HG02870 (cell line): ENCODE data around the gene CRHR2.

Experiments
- ATAC-seq: cut with Tn5 transposase; IDR thresholded peaks from one replicate; pipeline ENCODE4 v1.9.1; 2021; ENCODE audit warnings: mild to moderate bottlenecking, moderate library complexity; ENCODE audit not compliant: unreplicated experiment

CRHR2 gene

DNA sequence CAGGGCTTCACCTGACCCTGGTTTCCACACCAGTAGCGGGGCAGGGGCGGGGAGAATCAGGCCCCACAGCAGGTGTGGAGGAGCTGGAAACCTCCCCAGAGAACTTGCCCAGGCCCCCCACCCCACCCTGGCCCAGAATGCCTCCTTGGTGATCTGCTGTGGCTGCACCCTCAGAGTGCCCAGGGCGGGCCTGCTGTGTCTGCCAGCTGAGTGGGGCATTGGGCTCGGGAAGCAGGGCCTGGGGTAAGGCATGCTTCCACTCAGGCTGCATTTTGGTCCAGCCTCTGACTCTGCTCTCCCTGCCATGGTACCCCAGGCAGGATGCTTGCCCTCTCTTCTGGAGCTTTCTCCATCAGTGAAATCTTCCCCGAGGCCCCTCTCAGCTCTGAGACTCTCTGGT is 1.1 kb upstream of the CRHR2 start:
- ATAC-seq, result no peak

DNA sequence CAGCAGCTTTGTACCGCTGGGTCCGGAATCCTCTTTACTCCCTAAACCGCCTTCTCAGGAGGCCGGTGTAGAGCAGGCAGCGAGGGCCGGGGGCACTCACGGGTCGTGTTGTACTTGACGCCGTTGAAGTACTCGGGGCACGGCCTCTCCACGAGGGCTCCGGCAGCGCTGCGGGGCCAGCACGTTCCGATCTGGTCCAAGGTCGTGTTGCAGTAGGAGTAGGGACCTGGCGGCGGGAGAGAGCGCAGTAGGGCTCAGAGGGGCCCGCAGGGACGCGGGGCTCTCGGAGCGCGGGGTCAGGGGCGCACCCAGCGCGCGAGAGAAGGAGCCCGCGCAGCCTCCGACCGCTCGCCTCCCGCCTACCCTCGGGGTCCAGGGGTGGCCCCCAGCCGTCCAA is 443 bp downstream of the CRHR2 start:
- no peak for ATAC-seq

DNA sequence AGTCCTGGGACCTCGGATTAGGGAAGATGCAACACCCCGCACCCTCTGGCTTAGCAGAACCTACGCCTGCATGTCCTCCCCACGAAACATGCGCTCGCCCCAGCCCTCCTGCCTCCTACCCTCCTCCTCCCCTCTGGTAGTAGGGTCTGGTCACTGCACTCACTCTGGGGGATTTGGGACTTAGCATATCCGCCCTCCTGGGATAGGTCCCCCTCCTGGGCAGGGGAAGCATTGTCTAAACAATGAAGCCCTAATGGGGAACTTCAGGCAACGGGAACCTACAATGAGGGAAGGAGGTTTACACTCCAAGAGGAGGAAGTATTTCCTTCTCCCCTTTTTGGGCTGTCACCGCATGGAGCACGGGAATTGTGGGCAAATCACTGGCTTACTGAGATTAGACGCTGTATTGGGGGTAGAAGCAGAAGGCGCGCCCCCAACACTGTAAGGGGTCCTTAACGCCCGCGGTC is 892 bp downstream of the CRHR2 start:
- ATAC-seq, result no peak

DNA sequence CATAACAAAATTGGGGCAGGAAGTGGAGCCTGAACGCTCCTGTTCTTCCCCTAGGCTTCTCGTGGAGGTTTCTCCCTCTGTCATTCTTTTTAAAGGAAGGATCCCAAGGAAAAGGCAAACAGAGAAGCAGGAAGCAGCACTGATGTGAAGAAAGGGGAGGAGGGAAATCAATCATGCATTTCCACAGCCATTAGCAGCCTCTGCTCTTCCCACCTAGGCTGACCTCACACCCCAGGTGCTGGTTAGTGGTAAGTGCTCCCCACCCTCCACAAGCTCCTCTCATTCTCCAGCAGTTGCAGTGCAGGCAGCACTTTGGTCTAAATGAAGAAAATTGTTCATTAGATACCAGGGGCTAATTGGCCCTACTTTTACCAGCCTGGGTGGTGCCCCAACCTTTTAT is 2.6 kb downstream of the CRHR2 start:
- no peak for ATAC-seq

DNA sequence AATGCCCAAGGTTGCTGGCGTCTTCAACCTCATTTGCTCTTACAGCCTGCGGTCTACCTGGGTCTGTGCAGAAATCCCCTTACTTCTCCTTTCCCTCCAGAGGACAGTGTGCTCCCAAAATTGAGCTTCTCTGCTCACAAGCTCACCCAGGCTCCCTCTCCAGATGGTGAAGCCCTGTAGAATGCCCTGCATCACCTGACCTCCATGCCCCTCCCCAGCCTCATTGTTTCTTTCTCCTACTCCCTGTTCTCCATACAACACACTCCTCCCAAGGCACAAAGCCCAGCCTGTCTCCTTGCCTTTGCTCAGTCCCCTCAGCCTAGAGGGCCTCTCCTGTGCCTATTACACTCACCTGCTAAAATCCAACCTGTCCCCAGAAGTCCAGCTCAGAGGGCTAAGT is 3.5 kb downstream of the CRHR2 start:
- ATAC-seq, result no peak

DNA sequence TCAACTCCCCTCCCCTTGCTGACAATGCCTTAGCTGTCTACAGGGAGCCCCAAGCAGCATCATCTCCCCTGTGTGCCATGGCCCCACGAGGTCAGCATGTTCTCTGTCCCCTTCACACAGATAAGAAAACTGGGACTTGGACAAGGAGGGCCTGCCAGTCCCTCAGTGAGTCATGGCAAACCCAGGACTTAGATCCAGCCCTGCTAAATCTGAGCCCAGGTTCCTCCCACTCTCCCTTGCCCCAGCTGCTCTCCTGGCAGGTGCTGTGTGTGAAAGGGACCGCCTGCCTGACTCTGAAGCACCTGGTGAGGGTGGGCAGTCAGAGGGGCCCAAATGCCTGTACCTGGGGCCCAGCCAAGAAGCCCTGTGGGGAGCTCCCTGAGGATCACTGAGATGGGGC is 7.4 kb downstream of the CRHR2 start:
- no peak for ATAC-seq

DNA sequence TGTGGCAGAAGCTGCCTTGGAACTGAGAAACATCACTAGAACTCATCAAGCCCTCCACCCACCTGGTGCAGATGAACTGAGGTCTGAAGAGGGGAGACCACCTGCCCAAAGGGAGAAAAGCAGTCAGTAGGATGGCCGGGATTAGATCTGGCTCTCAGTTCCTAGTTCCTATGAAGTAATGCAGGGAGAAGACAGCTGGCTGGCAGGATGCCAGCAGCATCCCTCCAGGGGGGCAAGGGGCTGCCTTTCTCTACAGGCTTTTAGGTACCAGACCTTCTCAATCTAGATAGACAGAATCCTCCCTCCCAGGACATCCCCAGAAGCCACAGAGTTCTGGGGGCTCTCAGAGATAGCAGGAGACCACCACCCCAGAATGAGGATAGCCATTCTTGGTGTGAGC is 7.8 kb downstream of the CRHR2 start:
- ATAC-seq, result no peak

DNA sequence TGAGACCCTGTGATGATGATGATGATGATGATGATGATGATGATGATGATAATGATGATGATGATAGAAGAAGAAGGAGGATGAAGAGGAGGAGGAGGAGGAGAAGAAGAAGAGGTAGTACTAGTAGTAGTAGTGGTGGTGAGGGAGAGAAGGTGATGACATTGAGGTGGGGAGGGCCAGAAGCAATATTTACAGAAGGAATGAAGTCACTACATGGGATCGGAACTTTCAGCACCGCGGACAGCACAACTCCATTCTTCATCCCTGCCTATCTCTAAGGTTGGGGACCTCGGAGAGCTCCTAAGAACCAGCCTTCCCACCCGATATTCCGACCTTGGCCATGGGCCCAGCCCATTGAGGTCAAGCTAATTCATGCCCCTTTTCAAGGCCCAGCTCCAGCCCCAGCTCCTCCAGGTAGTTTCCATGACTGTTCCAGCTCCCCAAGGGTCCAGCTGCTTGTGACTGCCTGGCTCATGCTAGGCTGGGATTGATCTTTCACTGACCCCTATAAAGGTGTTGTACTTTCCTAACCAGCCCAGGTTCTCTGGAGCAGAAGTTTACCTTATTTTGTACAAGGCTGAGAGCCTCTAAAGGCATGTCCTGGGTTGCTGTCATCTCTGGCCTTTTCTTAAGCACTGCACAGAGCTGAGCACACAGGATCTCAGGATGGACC is 10.3 kb downstream of the CRHR2 start:
- ATAC-seq, result no peak

DNA sequence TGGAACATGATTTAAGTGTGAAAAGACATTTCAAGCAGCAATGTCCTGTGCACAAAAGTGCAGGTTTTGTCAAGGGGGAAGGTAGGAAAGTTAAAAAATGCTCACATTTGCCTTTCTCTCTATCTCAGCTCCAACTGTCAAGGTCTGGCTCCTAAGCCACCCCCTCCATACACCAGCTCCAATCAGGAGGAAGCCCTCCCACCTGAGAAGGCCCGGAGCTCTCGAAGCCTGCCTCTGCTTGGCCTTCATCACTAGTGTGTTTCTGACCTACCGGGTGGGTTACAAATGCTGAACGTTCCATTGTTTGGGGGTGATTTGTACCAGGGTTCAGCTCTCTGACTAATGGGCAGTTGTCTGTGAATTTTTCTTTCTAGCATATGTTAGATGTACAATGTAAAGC is 14.2 kb downstream of the CRHR2 start:
- ATAC-seq, result no peak

DNA sequence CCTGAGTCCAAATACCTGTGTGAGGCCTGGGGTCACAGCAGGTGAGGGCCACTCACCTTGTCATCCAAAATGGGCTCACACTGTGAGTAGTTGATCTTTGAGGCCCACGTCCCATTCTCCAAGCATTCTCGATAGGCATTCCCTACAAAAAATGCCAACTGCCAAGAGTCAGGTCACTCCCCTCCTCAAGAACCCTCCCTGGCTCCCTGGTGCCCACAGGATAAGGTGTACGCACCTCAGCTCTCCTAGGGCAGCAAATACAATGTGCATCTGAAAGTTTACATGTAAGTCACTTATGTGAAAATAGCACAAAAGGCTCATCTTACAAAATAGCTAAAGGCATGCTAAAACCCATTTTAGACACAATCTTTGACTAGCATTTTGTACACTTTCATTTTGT is 15.1 kb downstream of the CRHR2 start:
- ATAC-seq, result no peak

DNA sequence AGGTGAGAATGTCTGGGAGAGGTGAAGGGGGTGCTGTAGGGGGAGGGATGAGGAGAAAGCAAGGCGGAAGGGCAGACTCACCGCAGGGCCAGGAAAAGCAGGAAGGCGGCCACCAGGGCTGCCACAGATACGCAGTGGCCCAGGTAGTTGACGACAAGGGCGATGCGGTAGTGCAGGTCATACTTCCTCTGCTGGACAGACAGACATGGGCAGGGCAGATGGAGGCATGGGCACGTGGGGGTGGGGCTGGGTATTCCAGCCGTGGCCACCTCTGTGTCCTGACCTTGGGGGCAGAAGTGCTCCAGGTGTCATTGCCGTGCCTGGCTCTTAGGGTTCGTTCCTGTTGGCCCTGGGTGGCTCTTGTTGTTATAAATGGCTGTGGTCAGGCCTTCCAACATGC is 16.8 kb downstream of the CRHR2 start:
- ATAC-seq, result no peak

DNA sequence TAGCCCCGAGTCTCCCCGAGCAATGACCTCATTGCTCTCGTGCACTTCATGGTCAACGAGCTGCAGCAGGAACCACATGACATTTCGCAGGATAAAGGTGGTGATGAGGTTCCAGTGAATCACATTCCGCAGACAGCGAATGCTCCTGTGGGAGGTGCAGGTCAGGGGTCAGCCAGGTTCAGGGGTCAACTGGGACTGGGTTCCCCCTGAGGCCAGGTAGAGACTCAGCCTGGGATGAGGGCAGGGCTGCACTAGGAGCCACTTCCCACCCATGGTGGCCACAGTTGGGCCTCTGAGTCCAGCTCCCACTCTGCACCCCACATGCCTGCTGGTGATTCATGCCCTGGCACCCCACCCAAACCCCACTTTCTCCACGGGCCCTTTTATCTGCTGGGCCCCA is 17.2 kb downstream of the CRHR2 start:
- no peak for ATAC-seq

DNA sequence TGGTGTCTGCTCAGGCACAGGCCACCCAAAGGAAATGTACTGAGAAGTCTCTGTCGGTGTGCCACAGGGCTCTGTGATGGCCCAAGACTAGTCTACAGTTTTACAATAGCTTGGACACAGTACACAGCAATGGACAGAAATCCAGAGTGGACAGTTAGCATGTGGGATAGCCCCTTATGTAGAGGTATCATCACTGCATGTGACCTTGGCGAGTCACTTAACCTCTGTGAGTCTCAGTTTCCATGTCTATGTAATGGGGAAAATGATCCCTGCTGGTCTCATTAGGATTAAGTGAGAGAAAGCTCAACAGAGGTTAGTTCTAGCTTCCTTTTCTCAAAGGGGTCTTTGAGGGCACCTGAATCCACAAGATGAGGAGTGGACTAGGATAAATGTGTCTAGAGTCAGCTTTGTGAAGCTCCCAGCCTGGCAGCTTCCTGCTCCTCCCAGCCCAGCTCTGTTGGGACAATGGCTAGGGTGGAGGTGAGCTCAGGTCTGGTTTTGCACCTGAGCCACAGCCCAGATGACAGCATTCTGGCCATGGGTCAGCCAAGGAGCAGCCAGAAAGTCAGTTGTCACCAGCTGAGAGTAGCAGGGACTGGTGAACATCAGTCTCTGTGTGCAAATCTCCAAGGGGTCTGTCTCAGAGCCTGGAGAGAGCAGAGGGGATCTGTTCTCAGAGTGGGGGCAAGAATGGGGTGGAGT is 17.9 kb downstream of the CRHR2 start:
- ATAC-seq, result no peak

DNA sequence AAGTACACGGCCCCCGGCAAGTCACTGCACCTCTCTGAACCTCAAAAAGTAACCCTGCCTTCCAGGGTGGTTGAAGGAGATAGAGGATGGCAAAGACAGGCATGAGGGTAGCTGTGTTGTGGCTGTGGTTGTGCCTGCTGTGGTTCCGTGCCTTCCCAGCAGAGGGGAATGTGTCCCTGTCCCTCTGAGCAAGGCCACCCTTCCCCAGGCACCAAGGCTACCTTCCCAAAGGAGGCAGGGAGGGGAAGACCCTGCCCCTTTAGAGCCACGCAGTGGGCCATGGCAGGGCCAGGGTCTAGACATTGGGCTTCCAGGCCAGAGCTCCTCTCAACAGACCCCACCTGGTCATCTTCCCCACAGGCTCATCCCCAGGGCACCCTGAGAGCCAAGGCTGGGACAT is 18.8 kb downstream of the CRHR2 start:
- ATAC-seq, result no peak

DNA sequence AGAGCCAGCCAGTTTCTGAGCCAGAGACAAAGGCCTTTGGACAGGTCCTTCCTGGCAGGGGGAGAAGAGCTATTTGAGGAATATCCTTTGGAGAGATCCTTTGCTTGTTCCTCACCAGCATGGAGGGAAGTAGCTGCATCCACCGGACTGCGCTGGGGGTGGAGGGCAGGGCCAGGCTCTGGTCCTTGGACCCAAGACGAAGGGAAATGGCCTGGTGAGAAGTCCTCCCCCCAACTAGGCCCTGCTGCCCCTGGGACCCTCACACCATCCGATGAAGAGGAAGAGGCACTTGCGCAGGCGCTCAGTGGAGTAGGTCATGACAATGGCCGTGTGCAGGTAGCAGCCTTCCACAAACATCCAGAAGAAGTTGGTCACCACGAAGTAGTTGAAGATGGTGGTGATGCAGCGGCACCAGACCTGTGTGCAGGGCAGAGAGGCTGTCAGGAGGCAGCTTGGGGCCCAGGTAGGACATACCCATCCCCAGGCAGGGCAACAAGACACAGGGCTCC is 19.8 kb downstream of the CRHR2 start:
- ATAC-seq, result no peak

DNA sequence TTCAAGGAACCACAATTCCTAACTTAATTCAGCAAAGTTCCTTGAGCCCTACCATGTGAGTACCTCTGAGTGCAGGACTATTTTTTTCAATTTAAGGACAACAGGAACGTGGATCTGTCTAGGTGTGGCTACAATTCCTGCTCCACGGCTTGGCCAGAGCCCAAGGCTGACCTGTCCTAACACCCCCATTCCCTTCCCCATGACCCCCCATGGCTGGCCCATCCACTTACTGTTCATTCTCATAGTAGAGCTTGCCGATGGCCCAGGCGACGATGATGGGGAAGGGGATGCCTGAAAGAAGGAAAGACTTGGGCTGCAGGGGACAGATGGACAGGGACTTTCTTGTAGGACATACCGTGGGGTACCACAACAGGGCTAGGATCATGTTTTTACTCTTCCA is 20.3 kb downstream of the CRHR2 start:
- ATAC-seq, result no peak

DNA sequence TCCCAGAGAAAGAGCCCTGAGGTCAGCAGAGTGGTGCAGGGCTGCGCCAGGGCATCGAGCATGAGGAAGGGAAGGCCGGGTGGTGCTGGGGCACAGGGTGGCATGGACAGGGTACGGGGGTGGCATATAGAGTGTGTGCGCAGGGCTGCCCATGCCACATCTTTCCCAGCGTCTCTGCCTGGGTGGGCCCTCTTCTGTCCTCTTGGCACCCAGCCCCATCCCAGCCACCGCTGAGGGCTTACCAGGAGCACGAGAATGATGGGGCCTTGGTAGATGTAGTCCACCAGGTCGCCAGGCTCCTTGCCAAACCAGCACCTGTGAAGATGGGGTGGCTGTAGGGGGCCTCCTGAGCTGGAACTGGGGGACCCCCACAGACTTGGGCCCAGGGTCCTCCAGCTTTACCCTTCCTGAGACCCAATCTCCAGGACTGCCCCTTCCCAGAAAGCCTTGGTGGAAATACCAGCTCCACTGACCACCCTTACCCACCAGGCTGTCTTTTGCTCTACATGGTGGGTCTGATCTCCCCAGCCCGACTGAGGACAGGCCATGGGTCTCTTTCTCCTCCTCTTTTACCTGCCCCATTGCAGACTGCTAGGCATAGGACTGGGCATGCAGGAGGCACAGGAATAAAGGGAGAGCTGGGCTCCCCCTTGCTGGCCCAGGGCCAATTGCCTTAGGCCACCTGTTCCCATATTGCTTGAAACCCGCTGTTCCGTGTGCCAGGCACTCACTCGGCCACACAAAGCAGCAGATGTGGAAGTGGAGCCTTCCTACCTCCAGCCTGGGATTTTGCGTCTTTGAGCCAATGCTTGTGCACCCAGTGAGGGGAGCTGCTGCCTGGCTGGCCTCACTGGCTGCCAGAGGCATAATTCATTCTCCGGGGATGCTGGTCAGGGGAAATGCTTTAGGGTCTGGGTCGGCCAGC is 21.7 kb downstream of the CRHR2 start:
- ATAC-seq, result no peak

DNA sequence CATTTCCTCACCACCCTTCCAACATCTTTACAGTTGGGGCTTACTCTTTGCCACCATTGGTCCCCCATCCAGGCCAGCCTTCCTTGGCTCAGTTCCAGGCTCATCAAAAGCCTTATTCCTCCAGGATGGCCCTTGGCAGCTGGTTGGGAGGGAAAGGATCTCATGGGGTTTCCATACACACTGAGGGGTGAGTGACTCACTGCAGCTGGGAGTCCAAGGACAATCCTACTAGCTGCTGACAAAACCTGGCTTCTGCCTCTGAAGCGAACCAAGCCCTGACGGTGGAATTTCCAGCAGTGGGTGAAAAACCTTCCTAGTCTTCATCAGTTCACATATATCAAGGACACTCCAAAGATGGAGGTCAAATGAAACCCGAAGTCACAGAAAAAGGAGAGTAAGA is 22.9 kb downstream of the CRHR2 start:
- ATAC-seq, result no peak

DNA sequence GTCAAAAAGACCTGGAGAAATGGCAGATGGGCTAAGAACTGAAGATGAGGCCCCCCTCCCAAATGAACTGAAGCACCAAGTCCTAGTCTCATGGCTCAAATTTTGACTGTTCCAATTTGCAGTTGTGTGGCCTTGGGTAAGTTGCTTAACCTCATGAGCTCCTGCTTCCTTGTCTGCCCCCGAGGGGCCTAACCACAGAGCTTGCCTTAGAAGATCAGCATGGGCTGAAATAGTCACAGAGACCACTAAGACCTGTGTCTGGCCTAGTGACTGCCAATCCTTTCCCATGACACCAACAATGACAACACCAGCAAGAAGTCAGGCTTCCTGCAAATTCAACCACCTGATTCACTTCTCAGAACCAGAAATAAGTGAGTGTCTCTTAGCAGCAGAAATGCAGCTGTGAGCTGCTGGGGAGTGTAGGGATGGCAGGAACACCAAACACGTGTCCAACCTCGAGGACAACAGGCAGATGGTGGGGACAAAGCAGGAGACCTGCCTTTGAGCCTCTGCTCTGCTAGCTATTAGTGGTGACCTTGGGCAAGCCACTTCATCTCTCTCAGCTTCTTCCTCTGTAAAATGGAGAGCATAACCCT is 23.7 kb downstream of the CRHR2 start:
- ATAC-seq, result no peak

DNA sequence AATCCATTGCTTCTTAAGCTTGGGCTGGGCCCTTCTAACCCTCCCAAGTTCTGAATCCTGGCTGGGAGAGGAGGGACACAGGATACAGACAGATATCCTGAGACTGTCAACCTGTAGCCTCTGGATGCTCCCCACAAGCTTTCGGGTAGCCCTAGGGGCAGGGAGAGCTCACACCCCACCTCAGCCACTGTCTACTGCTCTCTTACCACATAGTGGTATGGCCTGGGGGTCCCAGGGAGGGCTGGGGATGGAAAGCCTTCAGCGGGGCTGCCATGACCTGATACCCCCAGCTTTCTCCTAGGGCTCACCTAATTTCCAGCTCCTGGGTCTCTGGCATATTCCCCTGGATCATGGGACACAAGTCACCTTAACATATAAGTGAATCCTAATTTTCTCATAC is 25.1 kb downstream of the CRHR2 start:
- no peak for ATAC-seq
